ENCODE data around the gene VWA3B.
"Not testable (repeated sequence)": the region's sequence is repeated elsewhere in the genome, so short reads cannot be mapped to it uniquely, and the experiment has no call there.

VWA3B gene

GRCh38 chr2:98242003-98242402, 155.0 kb downstream of the VWA3B start:
- FAIRE-seq = no peak
- no peak for DNase-seq (ENCODE audit: low spot score)

GRCh38 chr2:98245491-98245890, 158.5 kb downstream of the VWA3B start:
- peak; percentile 65 for FAIRE-seq
- DNase-seq (ENCODE audit: low spot score) = no peak

- FAIRE-seq = no peak
- DNase-seq (ENCODE audit: low spot score) = no peak
These were observed 160.4 kb downstream of the VWA3B start for GRCh38 chr2:98247383-98247782.

GRCh38 chr2:98252038-98252773, 165.2 kb downstream of the VWA3B start:
- FAIRE-seq = no peak
- DNase-seq (ENCODE audit: low spot score) = no peak

GRCh38 chr2:98253461-98254070, 166.6 kb downstream of the VWA3B start:
- FAIRE-seq (no peak), DNase-seq (ENCODE audit: low spot score) (no peak)

GRCh38 chr2:98254504-98255059, 167.6 kb downstream of the VWA3B start:
- FAIRE-seq = no peak
- no peak for DNase-seq (ENCODE audit: low spot score)

- FAIRE-seq (no peak), DNase-seq (ENCODE audit: low spot score) (no peak)
These were observed 171.9 kb downstream of the VWA3B start for GRCh38 chr2:98258906-98259305.

GRCh38 chr2:98263362-98263761, 176.4 kb downstream of the VWA3B start:
- FAIRE-seq (no peak), DNase-seq (ENCODE audit: low spot score) (no peak)

GRCh38 chr2:98268225-98268624, 181.3 kb downstream of the VWA3B start:
- DNase-seq (ENCODE audit: low spot score); FAIRE-seq: not testable (repeated sequence)

- peak; percentile 56 for DNase-seq (ENCODE audit: low spot score)
- peak; percentile 44 for FAIRE-seq
These were observed 182.3 kb downstream of the VWA3B start for GRCh38 chr2:98269274-98269673.

GRCh38 chr2:98269830-98270229, 182.9 kb downstream of the VWA3B start:
- no peak for FAIRE-seq
- no peak for DNase-seq (ENCODE audit: low spot score)

- DNase-seq (ENCODE audit: low spot score) (no peak), FAIRE-seq (no peak)
These were observed 190.3 kb downstream of the VWA3B start for GRCh38 chr2:98277162-98277859.

GRCh38 chr2:98278074-98278473, 191.1 kb downstream of the VWA3B start:
- DNase-seq (ENCODE audit: low spot score) (no peak), FAIRE-seq (no peak)

- no peak for DNase-seq (ENCODE audit: low spot score)
- no peak for FAIRE-seq
These were observed 193.6 kb downstream of the VWA3B start for GRCh38 chr2:98280376-98281102.

GRCh38 chr2:98281607-98282006, 194.6 kb downstream of the VWA3B start:
- DNase-seq (ENCODE audit: low spot score) (no peak), FAIRE-seq (no peak)

- DNase-seq (ENCODE audit: low spot score) (peak; percentile 3), FAIRE-seq (no peak)
These were observed 195.1 kb downstream of the VWA3B start for GRCh38 chr2:98282109-98282508.

GRCh38 chr2:98293030-98293429, 206.1 kb downstream of the VWA3B start:
- FAIRE-seq (no peak), DNase-seq (ENCODE audit: low spot score) (no peak)

GRCh38 chr2:98293931-98294687, 207.1 kb downstream of the VWA3B start:
- DNase-seq (ENCODE audit: low spot score) (no peak), FAIRE-seq (no peak)

GRCh38 chr2:98294711-98295110, 207.7 kb downstream of the VWA3B start:
- no peak for FAIRE-seq
- no peak for DNase-seq (ENCODE audit: low spot score)

- FAIRE-seq (no peak), DNase-seq (ENCODE audit: low spot score) (no peak)
These were observed 208.3 kb downstream of the VWA3B start for GRCh38 chr2:98295275-98295674.

All from urothelium cell line (cell line).